ENCODE data around the gene SMAD3.
A peak's percentile ranks its signal among the peaks of the same experiment; 100 is the strongest.

Gene SMAD3

GRCh38 chr15:67241132-67241855 lies 175.9 kb downstream of the SMAD3 start:
- H3K27ac ChIP-seq, result no peak overlapping the region
- ChIA-PET CTCF (no interaction called here), POLR2A (ENCODE audit: low non-redundant PET) (no interaction called here)
- TF ChIP-seq, protein P1, sequence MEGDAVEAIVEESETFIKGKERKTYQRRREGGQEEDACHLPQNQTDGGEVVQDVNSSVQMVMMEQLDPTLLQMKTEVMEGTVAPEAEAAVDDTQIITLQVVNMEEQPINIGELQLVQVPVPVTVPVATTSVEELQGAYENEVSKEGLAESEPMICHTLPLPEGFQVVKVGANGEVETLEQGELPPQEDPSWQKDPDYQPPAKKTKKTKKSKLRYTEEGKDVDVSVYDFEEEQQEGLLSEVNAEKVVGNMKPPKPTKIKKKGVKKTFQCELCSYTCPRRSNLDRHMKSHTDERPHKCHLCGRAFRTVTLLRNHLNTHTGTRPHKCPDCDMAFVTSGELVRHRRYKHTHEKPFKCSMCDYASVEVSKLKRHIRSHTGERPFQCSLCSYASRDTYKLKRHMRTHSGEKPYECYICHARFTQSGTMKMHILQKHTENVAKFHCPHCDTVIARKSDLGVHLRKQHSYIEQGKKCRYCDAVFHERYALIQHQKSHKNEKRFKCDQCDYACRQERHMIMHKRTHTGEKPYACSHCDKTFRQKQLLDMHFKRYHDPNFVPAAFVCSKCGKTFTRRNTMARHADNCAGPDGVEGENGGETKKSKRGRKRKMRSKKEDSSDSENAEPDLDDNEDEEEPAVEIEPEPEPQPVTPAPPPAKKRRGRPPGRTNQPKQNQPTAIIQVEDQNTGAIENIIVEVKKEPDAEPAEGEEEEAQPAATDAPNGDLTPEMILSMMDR (conservative IDR thresholded peaks at IDR 0.05; ENCODE audit: low read depth), result no peak
- no peak for DNase-seq (ENCODE audit: low spot score)

GRCh38 chr15:67242708-67243111 lies 177.3 kb downstream of the SMAD3 start:
- CTCF ChIA-PET, result no interaction called here
- no peak overlapping the region for H3K27ac ChIP-seq
- peak; percentile 26 for DNase-seq (ENCODE audit: low spot score)
- POLR2A ChIA-PET (ENCODE audit: low non-redundant PET), result interaction anchor here (0.7 kb wide), 1 partner anchor 9 kb away, joined by 4 read pairs; no protein-coding TSS in a partner anchor
- TF ChIP-seq, protein P1 (conservative IDR thresholded peaks at IDR 0.05; ENCODE audit: low read depth), result no peak
